ENCODE results near the gene MIPEP.

MIPEP gene

GRCh38 chr13:23680845-23681669, 208.1 kb downstream of the MIPEP start:
- Histone ChIP-seq H3K4me1 (ENCODE audit: control insufficient read depth in 1 of 2, insufficient read depth in 2 of 2, low read length in 2 of 2) (no peaks in the 10 kb centered on the region), H3K4me3 (ENCODE audit: low read depth in 1 of 2, low read length in 2 of 2) (no peak overlapping the region), H3K27ac (ENCODE audit: low read depth, low read length) (no peak overlapping the region), H3K27me3 (ENCODE audit: control insufficient read depth in 1 of 2, insufficient read depth in 2 of 2, low read length in 2 of 2) (no peaks in the 10 kb centered on the region), H3K9ac (ENCODE audit: low read depth in 1 of 2, low read length in 2 of 2) (no peak overlapping the region), H3K36me3 (ENCODE audit: control insufficient read depth in 1 of 2, insufficient read depth in 2 of 2, low read length in 2 of 2) (no peaks in the 10 kb centered on the region), H3K9me3 (ENCODE audit: control insufficient read depth in 1 of 2, low read length in 2 of 2) (peaks cover 5 to 15% of the 10 kb centered on the region in 2 donors)

Measured in duodenal mucosa (tissue), 2 donors.